HG03039 (cell line): ENCODE measurements around the gene OTOGL.
"Not testable (repeated sequence)": the region's sequence is repeated elsewhere in the genome, so short reads cannot be mapped to it uniquely, and the experiment has no call there.

Source experiments
- ATAC-seq: cut with Tn5 transposase; IDR thresholded peaks from one replicate; pipeline ENCODE4 v1.9.1; 2021; ENCODE audit warnings: mild to moderate bottlenecking, moderate library complexity; ENCODE audit not compliant: unreplicated experiment

Gene OTOGL

GRCh38 chr12:80213871-80214270 is 114.5 kb downstream of the OTOGL start:
- no peak for ATAC-seq

DNA sequence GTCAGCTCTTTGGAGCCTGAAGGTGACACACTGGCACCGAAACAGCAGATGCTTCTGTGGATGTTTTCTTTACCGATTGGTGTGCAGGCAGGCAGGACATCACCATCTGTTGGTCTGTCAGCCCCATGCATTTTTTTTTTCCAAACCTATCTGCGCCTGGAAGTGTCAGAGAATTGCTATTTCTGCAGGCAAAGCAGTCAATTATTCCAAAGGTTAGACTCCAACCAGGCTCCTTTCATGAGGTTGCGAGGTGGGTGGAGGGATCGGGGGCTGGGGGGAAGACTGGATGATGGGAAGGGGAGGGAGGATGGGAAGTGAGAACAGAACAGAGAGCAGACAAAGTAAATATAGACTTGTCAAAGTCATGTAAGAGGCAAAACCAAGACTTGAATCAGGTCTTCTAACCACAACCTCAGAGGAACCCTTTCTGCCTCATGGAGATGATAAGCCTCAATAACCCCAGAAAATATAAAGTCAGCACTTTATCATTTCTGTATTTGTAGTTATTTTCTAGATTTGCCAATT is 117.7 kb downstream of the OTOGL start:
- ATAC-seq, result no peak

DNA sequence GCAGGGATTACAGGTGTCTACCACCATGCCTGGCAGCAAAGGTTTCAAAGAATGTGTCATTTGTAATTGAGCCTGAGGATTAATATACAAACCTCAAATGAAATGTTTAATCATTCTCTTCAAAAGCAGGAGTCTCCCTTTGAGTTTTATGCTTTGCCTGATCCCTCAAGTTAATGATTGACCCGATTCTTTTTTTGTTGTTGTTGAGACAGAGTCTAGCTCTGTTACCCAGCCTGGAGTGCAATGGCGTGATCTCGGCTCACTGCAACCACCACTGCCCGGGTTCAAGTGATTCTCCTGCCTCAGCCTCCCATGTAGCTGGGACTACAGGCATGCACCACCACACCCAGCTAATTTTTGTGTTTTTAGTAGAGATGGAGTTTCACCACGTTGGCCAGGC is 119.6 kb downstream of the OTOGL start:
- not testable (repeated sequence) for ATAC-seq

GRCh38 chr12:80219345-80219744 is 120.0 kb downstream of the OTOGL start:
- ATAC-seq, result no peak

- no peak for ATAC-seq
Measured at GRCh38 chr12:80222261-80222660, 122.9 kb downstream of the OTOGL start.

DNA sequence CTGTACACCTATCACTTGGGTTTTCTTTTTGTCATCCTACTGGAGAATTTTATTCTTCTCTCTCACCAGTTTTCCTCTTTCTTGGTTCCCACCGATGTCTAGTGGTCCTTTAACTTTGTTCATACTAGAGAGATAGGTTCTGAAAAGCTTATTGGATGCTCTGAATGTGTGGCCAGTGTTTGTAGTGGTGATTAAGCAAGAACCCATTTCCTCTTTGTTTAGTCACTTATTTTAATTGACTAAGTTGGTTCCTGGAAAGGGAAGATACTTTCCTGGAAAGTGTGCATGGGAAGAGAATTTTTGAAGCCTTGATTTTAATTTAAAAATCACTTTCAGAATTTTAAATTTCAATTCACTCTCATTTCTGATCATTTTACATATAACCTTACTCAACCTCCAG is 127.2 kb downstream of the OTOGL start:
- ATAC-seq, result no peak

GRCh38 chr12:80227904-80228303 is 128.6 kb downstream of the OTOGL start:
- ATAC-seq, result not testable (repeated sequence)

DNA sequence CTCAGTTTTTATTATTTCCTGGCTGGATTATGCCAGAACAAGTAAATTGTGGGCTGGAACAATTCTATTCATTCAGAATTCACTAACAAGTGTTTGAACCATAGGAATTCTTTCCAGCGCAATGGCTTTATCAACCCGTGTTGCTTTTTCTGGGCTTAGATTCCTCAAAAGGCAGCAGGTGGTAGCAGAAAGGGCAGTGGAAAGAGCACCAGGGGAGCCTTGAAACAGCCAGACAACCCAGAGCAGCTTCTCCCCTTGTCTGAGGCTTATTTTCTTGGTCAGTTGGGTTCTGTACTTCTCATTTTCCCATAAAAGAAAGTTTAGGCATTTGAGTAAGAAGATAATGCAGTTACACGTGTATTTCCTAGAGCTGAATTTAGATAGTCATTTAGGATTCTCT is 130.7 kb downstream of the OTOGL start:
- ATAC-seq, result no peak

GRCh38 chr12:80232837-80233236 is 133.5 kb downstream of the OTOGL start:
- ATAC-seq, result no peak

DNA sequence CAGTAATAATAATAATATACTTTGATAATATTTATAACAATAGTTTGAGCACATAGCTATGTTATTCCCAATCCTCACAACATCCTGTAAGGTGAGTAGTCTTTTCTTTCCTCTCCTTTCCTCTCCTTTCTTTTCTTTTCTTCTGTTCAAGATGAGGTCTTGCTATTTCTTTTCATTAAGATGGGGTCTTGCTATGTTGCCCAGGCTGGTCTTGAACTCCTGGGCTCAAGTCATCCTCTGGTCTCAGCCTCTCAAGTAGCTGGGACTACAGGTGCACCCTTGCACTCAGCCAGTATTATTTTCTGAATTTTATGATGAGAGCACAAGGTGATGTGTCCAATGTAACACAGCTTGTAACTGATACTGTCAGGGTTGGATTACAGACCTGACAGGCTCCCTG is 134.6 kb downstream of the OTOGL start:
- no peak for ATAC-seq

DNA sequence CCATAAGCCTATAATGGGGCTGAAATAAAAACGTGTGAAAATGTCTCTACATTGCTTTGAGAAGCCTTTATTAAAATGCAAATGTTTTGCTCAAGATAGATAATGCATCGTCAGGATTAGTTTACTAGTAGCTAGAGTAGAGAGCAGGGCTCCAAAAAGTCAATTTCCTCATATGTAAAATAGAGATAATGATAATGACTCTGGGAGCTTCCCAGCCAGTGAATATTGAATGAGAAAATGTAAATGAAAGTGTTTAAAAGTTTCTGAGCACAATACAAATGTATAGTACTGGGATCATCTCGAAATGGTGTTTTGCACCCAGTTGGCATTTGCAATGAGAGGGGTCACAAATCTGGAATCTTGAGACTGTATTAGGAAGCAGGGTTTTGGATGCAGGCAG is 135.3 kb downstream of the OTOGL start:
- ATAC-seq, result no peak

- no peak for ATAC-seq
Measured at GRCh38 chr12:80235944-80236343, 136.6 kb downstream of the OTOGL start.

DNA sequence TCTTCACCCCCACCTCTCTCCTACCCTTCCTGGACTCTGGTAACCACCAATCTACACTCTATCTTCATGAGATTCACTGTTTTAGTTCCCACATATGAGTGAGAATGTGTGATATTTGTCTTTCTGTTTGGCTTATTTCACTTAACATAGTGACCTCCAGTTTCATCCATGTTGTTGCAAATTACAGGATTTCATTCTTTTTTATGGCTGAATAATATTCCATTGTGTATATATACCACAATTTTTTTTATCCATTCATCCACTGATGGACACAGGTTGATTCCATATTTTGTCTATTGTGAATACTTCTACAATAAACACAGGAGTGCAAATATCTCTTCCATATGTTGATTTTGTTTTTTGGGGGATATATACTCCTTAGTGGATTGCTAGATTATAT is 140.5 kb downstream of the OTOGL start:
- no peak for ATAC-seq

- ATAC-seq, result no peak
Measured at GRCh38 chr12:80241576-80242273, 142.4 kb downstream of the OTOGL start.

GRCh38 chr12:80242321-80242720 is 143.0 kb downstream of the OTOGL start:
- ATAC-seq, result no peak

DNA sequence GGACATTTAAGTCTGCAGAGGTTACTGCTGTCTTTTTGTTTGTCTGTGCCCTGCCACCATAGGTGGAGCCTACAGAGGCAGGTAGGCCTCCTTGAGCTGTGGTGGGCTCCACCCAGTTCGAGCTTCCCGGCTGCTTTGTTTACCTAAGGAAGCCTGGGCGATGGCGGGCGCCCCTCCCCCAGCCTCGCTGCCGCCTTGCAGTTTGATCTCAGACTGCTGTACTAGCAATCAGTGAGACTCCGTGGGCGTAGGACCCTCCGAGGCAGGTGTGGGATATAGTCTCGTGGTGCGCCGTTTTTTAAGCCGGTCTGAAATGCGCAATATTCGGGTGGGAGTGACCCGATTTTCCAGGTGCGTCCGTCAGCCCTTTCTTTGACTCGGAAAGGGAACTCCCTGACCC is 150.2 kb downstream of the OTOGL start:
- ATAC-seq, result not testable (repeated sequence)

GRCh38 chr12:80257920-80258319 is 158.6 kb downstream of the OTOGL start:
- ATAC-seq, result no peak

GRCh38 chr12:80260269-80260668 is 160.9 kb downstream of the OTOGL start:
- no peak for ATAC-seq

DNA sequence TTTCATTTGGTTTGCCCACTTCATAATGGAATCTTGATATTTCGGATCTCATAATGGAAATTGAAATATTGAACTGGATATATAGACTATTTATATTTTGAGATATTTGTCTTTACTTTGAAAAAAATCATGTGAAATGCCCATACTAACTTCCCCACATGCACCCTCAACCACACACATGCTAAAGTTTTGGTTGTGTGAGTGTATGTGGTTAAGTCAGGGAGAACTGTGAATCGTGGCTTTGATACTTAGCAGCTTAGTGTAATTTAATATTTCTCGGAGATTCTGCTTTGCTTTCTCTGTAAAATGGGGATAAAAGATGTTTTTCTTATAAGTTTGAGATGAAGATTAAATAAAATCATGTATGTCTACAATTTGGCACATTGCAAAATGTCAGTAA is 162.1 kb downstream of the OTOGL start:
- no peak for ATAC-seq

DNA sequence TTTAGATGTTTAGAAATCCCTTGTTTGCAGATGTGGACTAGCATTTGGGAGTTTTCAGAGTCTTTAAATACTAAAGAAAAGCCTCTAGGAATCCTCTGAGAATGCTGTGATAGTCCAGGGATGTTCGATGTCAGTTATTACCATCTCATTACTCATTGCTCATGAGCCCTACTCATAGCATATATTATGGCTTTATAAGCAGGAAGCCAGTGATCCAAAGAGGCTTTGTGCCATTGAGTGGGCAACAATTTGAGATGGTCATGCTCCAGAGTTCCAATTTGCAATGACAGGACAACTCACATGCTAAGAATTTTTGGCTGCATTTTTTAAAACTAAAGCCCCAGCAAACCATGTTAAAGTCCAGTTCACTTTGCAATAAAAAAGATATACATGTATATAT is 163.0 kb downstream of the OTOGL start:
- ATAC-seq, result no peak

DNA sequence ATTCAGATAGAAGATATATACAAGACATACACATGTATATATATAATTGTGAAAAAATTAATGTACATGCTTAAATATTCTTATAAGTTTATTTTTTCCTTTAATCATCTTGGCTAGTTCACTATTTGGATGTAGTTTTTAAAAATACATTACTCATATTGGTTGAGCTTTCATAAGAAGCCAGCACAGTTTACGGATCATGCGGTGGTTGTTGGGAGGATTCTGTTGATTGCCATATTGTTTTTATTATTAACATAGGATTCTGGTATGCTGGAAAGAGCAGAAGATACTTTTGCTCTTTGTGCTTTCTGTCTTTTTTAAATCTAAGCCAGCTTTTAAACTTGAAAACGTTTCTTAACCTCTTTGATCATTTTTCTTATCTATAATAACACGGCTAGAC is 163.4 kb downstream of the OTOGL start:
- no peak for ATAC-seq

DNA sequence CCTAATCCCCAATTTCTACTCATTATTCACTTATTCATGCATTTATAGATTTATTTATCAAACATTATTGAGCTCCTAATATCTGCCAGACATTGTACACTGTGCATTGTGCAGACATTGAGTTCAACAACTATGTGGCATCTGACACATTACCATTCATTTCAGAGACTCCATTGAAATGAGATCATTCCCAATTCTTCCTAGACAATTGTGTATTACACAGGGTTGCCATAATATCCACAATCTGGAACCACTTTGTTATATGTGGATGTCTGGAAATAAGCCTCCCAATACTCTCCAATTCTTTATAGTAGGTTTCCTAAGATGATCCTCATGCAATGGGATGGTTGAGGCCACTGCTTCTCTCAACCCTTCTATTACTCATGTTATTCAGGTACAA is 165.0 kb downstream of the OTOGL start:
- no peak for ATAC-seq

DNA sequence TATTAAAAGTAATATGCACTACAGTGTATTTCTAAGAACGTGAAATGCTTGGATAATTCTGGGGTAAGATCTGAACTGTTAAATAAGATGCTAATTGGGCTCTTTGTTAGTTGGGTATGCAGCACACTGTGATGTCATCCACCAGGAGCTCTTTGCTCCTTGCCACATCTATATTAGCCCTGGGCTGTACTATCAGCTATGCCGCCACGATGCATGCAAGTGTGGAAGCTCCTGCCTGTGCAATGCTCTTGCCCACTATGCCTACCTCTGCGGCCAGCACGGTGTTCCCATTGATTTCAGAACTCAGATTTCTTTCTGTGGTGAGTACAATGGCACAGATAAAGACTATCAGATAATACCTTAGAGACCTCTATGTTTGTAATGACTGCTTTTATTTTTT is 165.6 kb downstream of the OTOGL start:
- no peak for ATAC-seq
